Rectal smooth muscle tissue (tissue), 1 donor: Measurements from ENCODE around the gene GOLGA2.

Experiments used
- H3K27ac ChIP-seq: one replicate; pipeline ENCODE4 v1.7.0; 2013; ENCODE audit warnings: low read depth, low read length, inconsistent platforms
- H3K27me3 ChIP-seq: one replicate; pipeline ENCODE4 v1.7.0; 2013; ENCODE audit warnings: low read length; ENCODE audit not compliant: control insufficient read depth, insufficient read depth
- H3K36me3 ChIP-seq: one replicate; pipeline ENCODE4 v1.7.0; 2013; ENCODE audit warnings: low read length; ENCODE audit not compliant: control insufficient read depth, insufficient read depth
- H3K4me1 ChIP-seq: one replicate; pipeline ENCODE4 v1.7.0; 2013; ENCODE audit warnings: low read length; ENCODE audit not compliant: control insufficient read depth, insufficient read depth
- H3K4me3 ChIP-seq: one replicate; pipeline ENCODE4 v1.7.0; 2013; ENCODE audit warnings: low read length
- H3K9ac ChIP-seq: one replicate; pipeline ENCODE4 v1.7.0; 2013; ENCODE audit warnings: low read length

Gene GOLGA2

DNA sequence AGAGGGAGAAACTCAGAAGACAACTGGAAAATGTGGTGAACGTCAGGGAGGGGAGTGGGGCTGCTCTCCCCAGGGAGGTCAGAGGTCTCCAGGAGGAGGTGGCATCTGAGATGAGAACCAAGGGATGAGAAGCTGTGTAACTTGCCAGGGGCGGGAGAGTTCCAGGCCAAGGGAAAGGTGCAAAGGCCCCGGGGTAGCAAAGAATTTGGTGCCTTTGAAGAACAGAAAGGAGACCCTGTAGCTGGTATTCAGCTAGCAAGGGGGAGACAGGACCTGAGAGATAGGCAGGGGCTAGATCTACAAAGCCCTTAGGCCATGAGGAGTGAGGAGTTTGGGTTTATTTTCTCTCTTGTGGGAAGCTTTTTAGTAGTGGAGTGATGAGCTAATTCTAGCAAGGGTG, 69.3 kb downstream of the GOLGA2 start:
- no peak overlapping the region for H3K4me3 ChIP-seq
- H3K4me1 ChIP-seq, result no peaks in the 10 kb centered on the region

More for the DNA sequence above, 69.3 kb downstream of the GOLGA2 start:
- no peak overlapping the region for H3K27ac ChIP-seq
- H3K36me3 ChIP-seq, result no peaks in the 10 kb centered on the region
- no peak overlapping the region for H3K9ac ChIP-seq
- H3K27me3 ChIP-seq, result peaks cover 7% of the 10 kb centered on the region
